DMS 273 (cell line): ENCODE results near the gene TMIGD2.
"Not testable (repeated sequence)": the region's sequence is repeated elsewhere in the genome, so short reads cannot be mapped to it uniquely, and the experiment has no call there.

ENCODE experiments used
- DNase-seq: peaks from one replicate; lab custom pipeline; 2025; ENCODE audit not compliant: unreplicated experiment; lab: John Stamatoyannopoulos, UW

TMIGD2 gene

DNA sequence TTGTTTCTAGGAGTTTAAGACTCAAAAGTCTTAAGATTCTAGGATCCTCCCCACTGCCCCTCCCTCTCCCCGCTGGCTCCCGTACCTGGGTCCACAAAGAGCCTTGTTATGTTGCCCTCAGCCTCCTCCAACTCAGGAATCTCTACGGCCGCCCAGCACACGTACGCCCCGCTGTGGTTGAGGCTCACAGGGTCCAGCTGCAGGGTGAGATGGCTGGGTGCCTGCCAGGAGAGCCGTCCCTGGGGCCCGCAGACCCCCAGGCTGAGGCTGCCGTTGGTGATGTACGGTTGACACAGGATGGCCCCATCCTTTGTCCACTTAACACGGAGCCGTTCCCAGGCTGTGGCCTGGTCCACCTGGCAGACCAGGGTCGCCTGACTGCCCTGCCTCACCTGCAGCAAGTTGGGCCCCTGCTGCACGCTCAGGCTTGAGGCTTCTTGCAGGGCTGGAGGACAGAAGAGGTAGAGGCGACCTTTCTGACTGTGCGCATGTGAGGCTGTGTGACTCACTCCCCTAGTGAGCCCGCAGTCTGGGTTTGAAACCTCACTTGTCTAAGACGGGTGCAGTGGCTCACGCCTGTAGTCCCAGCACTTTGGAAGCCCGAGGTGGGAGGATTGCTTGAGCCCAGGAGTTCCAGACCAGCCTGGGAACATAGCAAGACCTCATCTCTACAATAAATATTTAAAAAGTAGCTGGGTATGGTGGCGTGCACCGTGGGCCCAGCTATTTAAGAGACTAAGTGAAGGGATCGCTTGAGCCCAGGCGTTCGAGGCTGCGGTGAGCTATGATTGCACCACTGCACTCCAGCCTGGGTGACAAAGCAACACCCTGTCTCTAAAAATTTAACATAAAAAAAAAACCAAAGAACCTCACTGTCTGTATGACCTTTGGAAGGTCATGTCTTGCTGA lies 4.0 kb downstream of the TMIGD2 start:
- no peak for DNase-seq

DNA sequence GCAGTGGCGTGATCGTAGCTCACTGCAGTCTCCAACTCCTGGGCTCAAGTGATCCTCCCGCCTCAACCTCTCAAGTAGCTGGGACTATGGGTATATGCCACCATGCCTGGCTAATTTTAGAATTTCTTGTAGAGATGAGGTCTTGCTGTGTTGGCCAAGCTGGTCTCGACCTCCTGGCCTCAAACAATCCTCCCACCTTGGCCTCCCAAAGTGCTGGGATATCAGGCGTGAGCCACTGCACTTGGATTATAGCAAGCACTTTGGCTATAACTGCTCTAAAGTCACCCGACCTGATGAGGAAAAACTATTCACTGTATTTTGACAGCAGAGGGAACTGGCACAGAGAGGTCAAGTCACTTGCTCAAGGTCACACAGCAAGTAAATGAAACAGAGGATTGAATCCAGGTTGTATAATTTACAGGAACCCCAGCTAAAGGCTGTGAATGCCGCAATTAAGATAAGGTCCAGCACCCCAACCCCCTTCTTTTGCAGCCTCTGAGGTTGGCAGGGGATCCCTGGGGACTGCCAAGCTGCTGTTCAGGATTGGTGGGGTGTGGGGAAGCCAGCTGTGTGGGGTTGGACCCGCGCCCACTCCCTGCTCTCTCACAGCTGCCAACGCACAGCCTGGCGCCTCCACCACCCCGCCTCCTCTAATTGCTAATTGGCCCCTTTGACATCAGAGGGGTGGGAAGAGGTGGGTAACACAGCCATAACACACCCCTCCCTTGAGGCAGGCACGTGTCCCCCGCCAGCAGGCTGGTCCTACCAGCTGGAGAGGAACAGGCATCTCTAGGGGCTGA lies 6.0 kb downstream of the TMIGD2 start:
- DNase-seq = peak; percentile 99

DNA sequence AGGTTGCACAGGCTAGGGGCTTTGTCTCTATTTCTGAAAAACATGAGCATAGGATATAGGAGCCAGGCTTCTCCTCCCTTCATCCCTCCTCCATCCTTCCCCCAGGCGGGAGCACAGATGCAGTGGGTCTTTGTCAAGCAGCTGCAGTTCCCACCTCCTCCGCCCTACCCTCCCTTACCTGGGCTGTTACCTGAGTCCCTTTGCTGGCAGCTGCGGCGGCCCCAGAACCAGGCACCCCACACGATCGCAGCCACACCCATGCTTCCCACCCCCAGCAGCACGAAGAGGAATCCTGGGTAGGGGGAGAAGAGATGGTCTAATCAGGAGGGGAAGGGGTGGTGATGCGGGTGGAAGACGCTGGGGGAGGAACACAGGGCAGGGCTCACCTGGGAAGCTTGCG lies 7.8 kb downstream of the TMIGD2 start:
- no peak for DNase-seq

DNA sequence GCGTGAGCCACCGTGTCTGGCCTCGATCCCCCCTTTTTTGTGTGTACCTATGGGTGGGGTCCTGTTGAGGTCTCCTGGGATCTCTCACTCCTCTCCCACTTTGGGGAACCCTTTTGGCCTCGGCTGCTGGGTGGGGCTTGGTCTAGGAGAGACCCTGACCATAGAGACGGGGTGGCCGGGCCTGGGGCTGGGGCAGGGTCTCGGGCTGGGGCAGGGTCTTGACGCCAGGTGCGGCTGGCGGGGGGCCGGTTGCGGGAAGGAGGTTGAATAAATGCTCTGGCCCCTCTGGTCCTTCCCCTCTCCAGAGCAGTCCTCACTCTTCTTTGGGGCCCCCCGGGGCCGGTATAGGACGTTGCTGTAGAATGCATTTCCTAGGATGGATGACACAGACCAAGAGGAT lies 9.7 kb downstream of the TMIGD2 start:
- DNase-seq = no peak

GRCh38 chr19:4291184-4291732 lies 10.9 kb downstream of the TMIGD2 start:
- DNase-seq = no peak

- DNase-seq = no peak
Measured at GRCh38 chr19:4288091-4288777, 14.0 kb downstream of the TMIGD2 start.

GRCh38 chr19:4286141-4286540 lies 16.0 kb downstream of the TMIGD2 start:
- DNase-seq = not testable (repeated sequence)

GRCh38 chr19:4284974-4285373 lies 17.2 kb downstream of the TMIGD2 start:
- DNase-seq = no peak

GRCh38 chr19:4284176-4284958 lies 17.8 kb downstream of the TMIGD2 start:
- DNase-seq = peak; percentile 69

DNA sequence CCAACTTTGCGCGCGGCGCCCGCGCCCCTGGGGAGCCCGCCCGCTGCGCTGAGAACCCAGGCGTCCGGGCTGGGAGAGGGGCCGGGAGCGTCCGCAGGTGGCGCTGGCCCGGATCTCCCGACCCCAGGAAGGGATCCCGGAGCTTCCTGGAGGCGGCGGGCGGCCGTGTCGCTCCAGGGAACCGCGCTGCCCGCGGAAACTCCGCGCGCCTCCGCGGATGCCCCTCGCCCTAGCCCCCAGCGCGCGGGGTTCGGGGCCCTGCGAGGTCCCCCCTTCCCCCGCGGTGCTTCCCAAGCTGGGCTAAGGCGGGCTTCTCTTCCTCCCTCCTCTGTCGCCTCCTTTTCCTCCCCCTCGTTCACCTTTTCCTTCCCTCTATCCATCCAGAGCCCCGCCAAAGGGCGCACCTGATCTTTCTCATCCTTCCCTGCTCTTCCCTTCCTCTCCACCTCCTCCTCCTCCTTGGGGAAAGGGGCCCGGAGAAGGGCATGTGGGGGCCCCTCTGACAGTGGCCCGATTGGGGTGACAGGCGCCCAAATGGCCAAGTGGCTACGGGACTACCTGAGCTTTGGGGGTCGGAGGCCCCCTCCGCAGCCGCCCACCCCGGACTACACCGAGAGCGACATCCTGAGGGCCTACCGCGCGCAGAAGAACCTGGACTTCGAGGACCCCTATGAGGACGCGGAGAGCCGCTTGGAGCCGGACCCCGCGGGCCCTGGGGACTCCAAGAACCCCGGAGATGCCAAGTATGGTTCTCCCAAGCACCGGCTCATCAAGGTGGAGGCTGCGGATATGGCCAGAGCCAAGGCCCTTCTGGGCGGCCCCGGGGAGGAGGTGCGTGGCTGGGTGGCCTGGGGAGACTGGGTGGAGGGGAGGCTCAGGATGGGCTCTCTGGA lies 22.4 kb downstream of the TMIGD2 start:
- no peak for DNase-seq

DNA sequence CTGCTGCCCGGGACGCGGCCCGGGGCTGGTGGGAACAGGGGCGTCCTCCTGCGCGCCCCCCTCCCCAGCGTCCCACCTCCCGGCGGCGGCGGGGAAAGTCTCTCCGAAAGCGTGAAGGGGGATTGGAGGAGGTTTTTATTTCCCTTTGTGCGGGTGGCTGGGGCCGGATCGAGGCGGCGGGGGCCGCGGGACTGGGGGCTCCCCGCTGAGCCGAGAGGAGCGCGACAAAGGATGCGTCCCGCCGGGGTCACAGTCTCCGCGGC lies 23.0 kb downstream of the TMIGD2 start:
- DNase-seq = peak; percentile 49

DNA sequence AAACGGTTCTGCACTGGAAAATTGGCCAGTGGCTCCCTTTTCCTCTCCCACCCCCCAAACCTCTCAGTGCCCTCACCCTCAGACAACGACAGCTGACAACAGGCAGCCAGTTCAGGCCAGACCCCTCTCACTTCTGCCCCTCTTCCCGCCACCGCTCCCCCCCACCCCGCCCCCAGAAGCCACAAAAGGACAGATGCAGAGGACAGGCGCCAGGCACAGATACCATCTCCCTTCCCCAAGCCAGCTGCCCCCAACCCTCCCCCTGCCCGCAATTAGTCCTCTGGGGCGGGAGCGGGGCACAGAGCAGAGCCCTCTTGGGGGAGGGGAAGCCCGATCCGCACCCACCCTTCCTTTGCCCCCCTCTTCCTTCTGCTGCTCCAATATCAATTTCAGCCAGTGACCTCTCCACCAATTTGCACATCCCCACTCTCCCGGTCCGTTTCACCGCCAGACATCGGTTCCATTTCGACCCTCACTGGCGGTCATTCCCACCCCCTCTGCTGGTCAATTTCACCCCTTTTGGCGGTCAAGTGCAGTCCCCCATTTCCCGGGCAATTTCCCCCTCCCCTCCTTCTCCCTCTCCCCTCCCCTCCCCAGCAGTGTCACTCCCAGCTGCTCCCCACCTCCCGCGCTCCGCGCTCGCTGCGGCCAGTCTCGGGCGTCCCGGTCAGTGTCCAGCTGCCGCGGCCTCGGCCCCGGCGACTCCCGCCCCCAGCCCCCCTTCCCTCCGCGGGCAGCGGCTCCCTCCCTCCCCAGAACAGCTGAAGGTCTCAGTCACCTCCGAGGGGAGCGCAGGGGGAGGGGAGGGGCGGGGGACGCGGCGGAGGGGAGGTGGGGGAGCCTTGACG lies 23.5 kb downstream of the TMIGD2 start, which contains the start of gene SHD:
Gene SHD (plus strand): TSS at position 848 of the 848 bp plus-strand sequence. CDS start 798 bp downstream, outside the sequence.
- DNase-seq = peak; percentile 68

GRCh38 chr19:4278010-4278409 lies 24.2 kb downstream of the TMIGD2 start:
- DNase-seq = no peak

DNA sequence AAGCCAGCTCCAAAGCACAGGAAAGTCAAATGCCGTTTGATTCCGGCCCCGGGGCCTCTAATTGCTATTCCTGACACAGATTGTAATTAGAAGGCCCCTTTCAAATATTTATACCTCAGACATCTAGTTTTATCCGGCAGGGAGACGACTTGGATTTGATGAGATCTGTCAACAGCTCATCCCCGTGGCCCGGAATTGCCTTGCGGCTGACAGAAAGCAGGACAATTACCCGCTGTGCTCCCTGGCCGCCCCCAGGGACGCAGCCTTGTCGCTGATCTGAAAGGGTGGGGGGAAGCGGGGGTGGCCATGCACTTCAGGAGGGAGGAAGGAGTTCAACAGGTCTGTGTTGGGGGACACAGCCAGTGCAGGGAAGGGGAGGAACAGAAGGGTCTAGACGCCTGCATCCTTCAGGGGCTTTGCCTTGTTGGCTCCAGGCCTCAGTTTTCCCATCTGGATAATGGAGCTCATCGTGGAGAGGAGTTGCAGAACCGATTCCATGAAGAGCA lies 24.9 kb downstream of the TMIGD2 start:
- no peak for DNase-seq

DNA sequence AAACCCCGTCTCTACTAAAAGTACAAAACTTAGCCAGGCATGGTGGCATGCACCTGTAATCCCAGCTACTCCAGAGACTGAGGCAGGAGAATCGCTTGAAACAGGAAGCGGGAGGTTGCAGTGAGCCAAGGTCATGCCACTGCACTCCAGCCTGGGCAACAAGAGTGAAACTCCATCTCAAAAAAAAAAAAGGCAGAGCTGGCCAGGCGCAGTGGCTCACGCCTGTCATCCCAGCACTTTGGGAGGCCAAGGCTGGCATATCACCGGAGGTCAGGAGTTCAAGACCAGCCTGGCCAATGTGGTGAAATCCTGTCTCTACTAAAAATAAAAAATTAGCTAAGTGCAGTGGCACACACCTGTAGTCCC lies 27.9 kb downstream of the TMIGD2 start:
- not testable (repeated sequence) for DNase-seq

GRCh38 chr19:4272894-4273293 lies 29.3 kb downstream of the TMIGD2 start:
- no peak for DNase-seq

DNA sequence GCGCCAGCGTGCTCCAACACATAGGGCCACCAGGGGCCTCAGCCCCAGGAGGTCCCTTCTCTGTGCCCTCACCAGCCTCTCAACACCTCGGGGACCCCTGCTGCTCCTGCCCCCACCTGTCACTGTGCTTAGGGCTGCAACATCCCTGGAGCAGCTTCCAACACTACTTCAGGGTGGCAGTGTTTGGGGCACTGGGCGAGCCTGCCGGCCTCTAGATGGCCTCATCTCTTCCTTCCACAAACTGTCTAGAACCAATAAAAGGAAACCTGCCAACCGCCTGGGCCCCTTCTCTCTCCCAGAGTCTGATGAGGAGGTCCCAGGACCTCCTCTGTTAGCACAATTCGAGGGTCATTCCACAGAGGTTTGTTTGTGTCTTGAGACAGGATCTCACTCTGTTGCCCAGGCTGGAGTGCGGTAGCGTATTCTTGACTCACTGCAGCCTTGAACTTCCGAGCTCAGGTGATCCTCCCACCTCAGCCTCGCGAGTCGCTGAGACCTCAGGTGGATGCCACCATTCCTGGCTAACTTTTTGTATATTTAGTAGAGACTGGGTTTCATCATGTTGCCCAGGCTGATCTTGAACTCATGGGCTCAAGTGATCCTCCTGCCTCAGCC lies 33.3 kb downstream of the TMIGD2 start:
- DNase-seq = no peak
